Measurements from ENCODE around the gene VDAC2. TPM values are rescaled to one million over a fixed set of nuclear protein-coding genes. Genes with fewer than 3 reads are reported as not detected.
"Not testable (repeated sequence)": the region's sequence is repeated elsewhere in the genome, so short reads cannot be mapped to it uniquely, and the experiment has no call there.

The VDAC2 gene
- total RNA-seq, 1 experiment from 2014 or later: 328 TPM

DNA sequence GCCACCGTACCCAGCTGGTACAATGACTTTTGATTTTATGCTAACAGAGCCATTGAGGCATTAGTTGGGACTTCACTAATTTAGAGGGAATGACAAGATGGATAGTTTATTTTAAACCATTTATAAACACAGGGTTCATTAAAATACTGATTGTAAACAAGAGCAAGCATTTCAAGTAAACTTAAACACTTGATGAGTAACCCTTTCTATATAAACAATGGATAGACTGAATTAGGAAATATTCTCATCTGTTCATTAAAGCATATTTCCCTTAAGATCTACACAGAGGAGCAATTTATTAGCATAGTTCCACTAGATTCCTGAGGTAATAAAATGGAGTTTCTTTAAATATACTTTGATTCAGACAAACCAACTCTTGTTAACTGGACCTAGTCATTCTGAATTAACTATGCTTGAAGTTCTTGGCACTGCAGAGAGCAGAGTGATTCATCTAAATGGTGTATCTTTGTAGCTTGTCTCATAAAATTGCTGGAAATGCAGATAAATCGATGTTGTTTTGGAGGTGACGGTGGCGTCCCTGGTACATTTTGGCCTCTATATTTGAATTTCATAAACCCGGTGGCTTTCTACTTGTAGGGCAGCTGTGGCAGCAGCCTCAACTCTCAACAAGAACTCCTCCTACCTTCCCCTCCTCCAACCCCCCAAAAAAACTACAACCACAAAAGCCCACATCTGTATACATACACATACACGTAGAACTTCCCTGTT lies 15.4 kb upstream of the VDAC2 start:
- POLR2A ChIA-PET (ENCODE audit: low non-redundant PET): no interaction called here
- Histone ChIP-seq H3K36me3 (ENCODE audit: insufficient read depth, low read length, poor library complexity, severe bottlenecking) (no peaks in the 10 kb centered on the region), H3K27me3 (replicated peaks; ENCODE audit: insufficient read depth, low read depth, low read length, poor library complexity) (no peaks in the 10 kb centered on the region), H3K4me3 (ENCODE audit: low read depth, low read length, poor library complexity, severe bottlenecking) (no peak overlapping the region), H3K4me1 (ENCODE audit: insufficient read depth, low read length, poor library complexity, severe bottlenecking) (no peaks in the 10 kb centered on the region), H3K27ac (ENCODE audit: low read depth, low read length, poor library complexity, severe bottlenecking) (no peak overlapping the region), H3K9me3 (ENCODE audit: low read depth, low read length, poor library complexity, severe bottlenecking) (no peaks in the 10 kb centered on the region)
- CTCF ChIA-PET: no interaction called here
- no peak for TF ChIP-seq EZH2 (IDR thresholded peaks at IDR 0.05; ENCODE audit: borderline replicate concordance, low read depth, low read length, poor library complexity, severe bottlenecking)
- BruUV-seq (replicated peaks): no TSS peak
- no peak for DNase-seq (ENCODE audit: low spot score)
- intact Hi-C loops (cut with micrococcal nuclease; ENCODE audit: unreplicated experiment): no loop called here

GRCh38 chr10:75197066-75197465 lies 13.5 kb upstream of the VDAC2 start:
- ChIA-PET POLR2A (ENCODE audit: low non-redundant PET) (no interaction called here), CTCF (no interaction called here)
- BruUV-seq (replicated peaks): no TSS peak
- Histone ChIP-seq H3K4me3 (ENCODE audit: low read depth, low read length, poor library complexity, severe bottlenecking) (no peak overlapping the region), H3K4me1 (ENCODE audit: insufficient read depth, low read length, poor library complexity, severe bottlenecking) (no peaks in the 10 kb centered on the region), H3K27ac (ENCODE audit: low read depth, low read length, poor library complexity, severe bottlenecking) (no peak overlapping the region), H3K27me3 (replicated peaks; ENCODE audit: insufficient read depth, low read depth, low read length, poor library complexity) (no peaks in the 10 kb centered on the region), H3K9me3 (ENCODE audit: low read depth, low read length, poor library complexity, severe bottlenecking) (no peaks in the 10 kb centered on the region), H3K36me3 (ENCODE audit: insufficient read depth, low read length, poor library complexity, severe bottlenecking) (no peaks in the 10 kb centered on the region)
- intact Hi-C loops (cut with micrococcal nuclease; ENCODE audit: unreplicated experiment): no loop called here
- TF ChIP-seq, protein P1, sequence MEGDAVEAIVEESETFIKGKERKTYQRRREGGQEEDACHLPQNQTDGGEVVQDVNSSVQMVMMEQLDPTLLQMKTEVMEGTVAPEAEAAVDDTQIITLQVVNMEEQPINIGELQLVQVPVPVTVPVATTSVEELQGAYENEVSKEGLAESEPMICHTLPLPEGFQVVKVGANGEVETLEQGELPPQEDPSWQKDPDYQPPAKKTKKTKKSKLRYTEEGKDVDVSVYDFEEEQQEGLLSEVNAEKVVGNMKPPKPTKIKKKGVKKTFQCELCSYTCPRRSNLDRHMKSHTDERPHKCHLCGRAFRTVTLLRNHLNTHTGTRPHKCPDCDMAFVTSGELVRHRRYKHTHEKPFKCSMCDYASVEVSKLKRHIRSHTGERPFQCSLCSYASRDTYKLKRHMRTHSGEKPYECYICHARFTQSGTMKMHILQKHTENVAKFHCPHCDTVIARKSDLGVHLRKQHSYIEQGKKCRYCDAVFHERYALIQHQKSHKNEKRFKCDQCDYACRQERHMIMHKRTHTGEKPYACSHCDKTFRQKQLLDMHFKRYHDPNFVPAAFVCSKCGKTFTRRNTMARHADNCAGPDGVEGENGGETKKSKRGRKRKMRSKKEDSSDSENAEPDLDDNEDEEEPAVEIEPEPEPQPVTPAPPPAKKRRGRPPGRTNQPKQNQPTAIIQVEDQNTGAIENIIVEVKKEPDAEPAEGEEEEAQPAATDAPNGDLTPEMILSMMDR (conservative IDR thresholded peaks at IDR 0.05; ENCODE audit: low read depth, low read length): no peak
- no peak for TF ChIP-seq EZH2 (IDR thresholded peaks at IDR 0.05; ENCODE audit: borderline replicate concordance, low read depth, low read length, poor library complexity, severe bottlenecking)
- no peak for DNase-seq (ENCODE audit: low spot score)

DNA sequence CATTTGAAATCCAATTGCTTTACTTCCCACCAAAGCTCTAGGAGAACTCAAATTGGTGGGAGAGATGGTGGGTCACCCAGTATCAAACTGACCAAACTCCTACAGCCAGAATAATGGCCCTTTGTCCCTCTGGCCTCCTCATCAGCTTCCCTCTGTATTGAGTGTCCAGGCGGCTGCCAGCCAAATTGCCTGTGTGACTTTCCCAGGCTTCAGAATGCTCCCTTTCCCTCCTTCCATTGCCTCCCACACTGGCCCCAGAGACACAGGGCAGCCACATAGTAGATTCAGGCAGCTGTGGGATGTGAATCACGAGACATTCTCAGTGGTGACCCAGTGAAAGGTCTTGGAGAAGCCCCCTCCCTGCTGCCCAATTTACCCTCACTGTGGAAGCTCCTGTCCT lies 12.7 kb upstream of the VDAC2 start:
- H3K36me3 ChIP-seq (ENCODE audit: insufficient read depth, low read length, poor library complexity, severe bottlenecking): no peaks in the 10 kb centered on the region
- no TSS peak for BruUV-seq (replicated peaks)
- TF ChIP-seq, protein P1 (conservative IDR thresholded peaks at IDR 0.05; ENCODE audit: low read depth, low read length): no peak
- TF ChIP-seq EZH2 (IDR thresholded peaks at IDR 0.05; ENCODE audit: borderline replicate concordance, low read depth, low read length, poor library complexity, severe bottlenecking): no peak
- no peak overlapping the region for H3K27ac ChIP-seq (ENCODE audit: low read depth, low read length, poor library complexity, severe bottlenecking)
- no peaks in the 10 kb centered on the region for H3K9me3 ChIP-seq (ENCODE audit: low read depth, low read length, poor library complexity, severe bottlenecking)
- POLR2A ChIA-PET (ENCODE audit: low non-redundant PET): no interaction called here
- no peak for DNase-seq (ENCODE audit: low spot score)
- H3K4me3 ChIP-seq (ENCODE audit: low read depth, low read length, poor library complexity, severe bottlenecking): no peak overlapping the region
- no peaks in the 10 kb centered on the region for H3K4me1 ChIP-seq (ENCODE audit: insufficient read depth, low read length, poor library complexity, severe bottlenecking)
- CTCF ChIA-PET: no interaction called here
- intact Hi-C loops (cut with micrococcal nuclease; ENCODE audit: unreplicated experiment): no loop called here
- no peaks in the 10 kb centered on the region for H3K27me3 ChIP-seq (replicated peaks; ENCODE audit: insufficient read depth, low read depth, low read length, poor library complexity)

- H3K36me3 ChIP-seq (ENCODE audit: insufficient read depth, low read length, poor library complexity, severe bottlenecking); intact Hi-C loops (cut with micrococcal nuclease; ENCODE audit: unreplicated experiment); POLR2A ChIA-PET (ENCODE audit: low non-redundant PET); H3K27ac ChIP-seq (ENCODE audit: low read depth, low read length, poor library complexity, severe bottlenecking); H3K9me3 ChIP-seq (ENCODE audit: low read depth, low read length, poor library complexity, severe bottlenecking); H3K4me1 ChIP-seq (ENCODE audit: insufficient read depth, low read length, poor library complexity, severe bottlenecking); DNase-seq (ENCODE audit: low spot score); BruUV-seq (replicated peaks); H3K4me3 ChIP-seq (ENCODE audit: low read depth, low read length, poor library complexity, severe bottlenecking); H3K27me3 ChIP-seq (replicated peaks; ENCODE audit: insufficient read depth, low read depth, low read length, poor library complexity): not testable (repeated sequence)
- CTCF ChIA-PET: interaction anchor here (0.7 kb wide), 1 partner anchor 68 kb away, joined by 5 read pairs; no protein-coding TSS in a partner anchor
Observed at GRCh38 chr10:75199949-75200348, 10.6 kb upstream of the VDAC2 start.
